Transverse colon (tissue), 4 donors: ENCODE measurements around the gene MRPS11.

Experiments used
- CTCF ChIP-seq, 5 experiments: fragments of 200-600 bp in 3 of 5; fragments of 450-650 bp in 2 of 5; sonication (generic) in 3 of 5; IDR thresholded peaks; 1 replicate in 2 of 5; 2 replicates in 3 of 5; pipeline ENCODE4 v1.5.1; 2016 to 2017; ENCODE audit warnings: antibody characterized with exemption in 5 of 5, inconsistent platforms in 3 of 5, mild to moderate bottlenecking in 2 of 5, moderate library complexity in 1 of 5
- EP300 ChIP-seq: sonication (generic); formaldehyde crosslinking; IDR thresholded peaks from one replicate; pipeline ENCODE4 v1.6.1; 2017; ENCODE audit warnings: antibody characterized with exemption, low read depth
- POLR2A ChIP-seq: fragments of 450-650 bp; IDR thresholded peaks from one replicate; pipeline ENCODE4 v1.6.1; 2016; ENCODE audit warnings: antibody characterized with exemption, mild to moderate bottlenecking, moderate library complexity
- POLR2AphosphoS5 ChIP-seq, 3 donors: sonication (generic); formaldehyde crosslinking; IDR thresholded peaks; one replicate each; pipeline ENCODE4 v1.6.1; 2016; ENCODE audit warnings: antibody characterized with exemption in 3 of 3

- TF ChIP-seq CTCF (IDR thresholded peaks at IDR 0.05) (no peak), EP300 (no peak), POLR2AphosphoS5 (IDR thresholded peaks at IDR 0.05) (no peak), POLR2A (no peak)
Measured at GRCh38 chr15:88518903-88519302, 51.4 kb downstream of the MRPS11 start.
